Lower leg skin (tissue), 3 donors: ENCODE measurements around the gene IFITM1.
"Not testable (repeated sequence)": the region's sequence is repeated elsewhere in the genome, so short reads cannot be mapped to it uniquely, and the experiment has no call there.

Experiments
- POLR2A ChIP-seq, 2 donors: fragments of 450-650 bp; IDR thresholded peaks; one replicate each; pipeline ENCODE4 v1.6.1; 2016 to 2017; ENCODE audit warnings: antibody characterized with exemption in 2 of 2, mild to moderate bottlenecking in 1 of 2, moderate library complexity in 1 of 2
- TF ChIP-seq, protein P1 (sequence below), 3 donors: fragments of 450-650 bp; IDR thresholded peaks; one replicate each; pipeline ENCODE4 v1.5.1; 2016; ENCODE audit warnings: antibody characterized with exemption in 3 of 3, mild to moderate bottlenecking in 3 of 3, moderate library complexity in 2 of 3

DNA sequence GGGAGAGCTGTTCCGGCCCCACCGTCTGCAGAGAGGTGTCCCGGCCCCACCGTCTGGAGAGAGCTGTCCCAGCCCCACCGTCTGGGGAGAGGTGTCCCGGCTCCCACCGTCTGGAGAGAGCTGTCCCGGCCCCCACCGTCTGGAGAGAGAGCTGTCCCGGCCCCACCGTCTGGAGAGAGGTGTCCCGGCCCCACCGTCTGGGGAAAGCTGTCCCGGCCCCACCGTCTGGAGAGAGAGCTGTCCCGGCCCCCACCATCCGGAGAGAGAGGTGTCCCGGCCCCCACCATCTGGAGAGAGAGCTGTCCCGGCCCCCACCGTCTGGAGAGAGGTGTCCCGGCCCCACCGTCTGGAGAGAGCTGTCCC, 49.6 kb downstream of the IFITM1 start:
- not testable (repeated sequence) for TF ChIP-seq POLR2A (IDR thresholded peaks at IDR 0.05)
- TF ChIP-seq, protein P1, sequence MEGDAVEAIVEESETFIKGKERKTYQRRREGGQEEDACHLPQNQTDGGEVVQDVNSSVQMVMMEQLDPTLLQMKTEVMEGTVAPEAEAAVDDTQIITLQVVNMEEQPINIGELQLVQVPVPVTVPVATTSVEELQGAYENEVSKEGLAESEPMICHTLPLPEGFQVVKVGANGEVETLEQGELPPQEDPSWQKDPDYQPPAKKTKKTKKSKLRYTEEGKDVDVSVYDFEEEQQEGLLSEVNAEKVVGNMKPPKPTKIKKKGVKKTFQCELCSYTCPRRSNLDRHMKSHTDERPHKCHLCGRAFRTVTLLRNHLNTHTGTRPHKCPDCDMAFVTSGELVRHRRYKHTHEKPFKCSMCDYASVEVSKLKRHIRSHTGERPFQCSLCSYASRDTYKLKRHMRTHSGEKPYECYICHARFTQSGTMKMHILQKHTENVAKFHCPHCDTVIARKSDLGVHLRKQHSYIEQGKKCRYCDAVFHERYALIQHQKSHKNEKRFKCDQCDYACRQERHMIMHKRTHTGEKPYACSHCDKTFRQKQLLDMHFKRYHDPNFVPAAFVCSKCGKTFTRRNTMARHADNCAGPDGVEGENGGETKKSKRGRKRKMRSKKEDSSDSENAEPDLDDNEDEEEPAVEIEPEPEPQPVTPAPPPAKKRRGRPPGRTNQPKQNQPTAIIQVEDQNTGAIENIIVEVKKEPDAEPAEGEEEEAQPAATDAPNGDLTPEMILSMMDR (IDR thresholded peaks at IDR 0.05): not testable (repeated sequence)
